Measurements from ENCODE around the gene PNMA6F. TPM values are rescaled to one million over a fixed set of nuclear protein-coding genes. Genes with fewer than 3 reads are reported as not detected.

The PNMA6F gene
- not detected in 2 replicates for total RNA-seq

GRCh38 chrX:153321381-153322124 lies at the start of gene PNMA6F:
Gene PNMA6F (minus strand): TSS chrX:153321767. CDS start chrX:153320674, 1,093 bp downstream.

DNA sequence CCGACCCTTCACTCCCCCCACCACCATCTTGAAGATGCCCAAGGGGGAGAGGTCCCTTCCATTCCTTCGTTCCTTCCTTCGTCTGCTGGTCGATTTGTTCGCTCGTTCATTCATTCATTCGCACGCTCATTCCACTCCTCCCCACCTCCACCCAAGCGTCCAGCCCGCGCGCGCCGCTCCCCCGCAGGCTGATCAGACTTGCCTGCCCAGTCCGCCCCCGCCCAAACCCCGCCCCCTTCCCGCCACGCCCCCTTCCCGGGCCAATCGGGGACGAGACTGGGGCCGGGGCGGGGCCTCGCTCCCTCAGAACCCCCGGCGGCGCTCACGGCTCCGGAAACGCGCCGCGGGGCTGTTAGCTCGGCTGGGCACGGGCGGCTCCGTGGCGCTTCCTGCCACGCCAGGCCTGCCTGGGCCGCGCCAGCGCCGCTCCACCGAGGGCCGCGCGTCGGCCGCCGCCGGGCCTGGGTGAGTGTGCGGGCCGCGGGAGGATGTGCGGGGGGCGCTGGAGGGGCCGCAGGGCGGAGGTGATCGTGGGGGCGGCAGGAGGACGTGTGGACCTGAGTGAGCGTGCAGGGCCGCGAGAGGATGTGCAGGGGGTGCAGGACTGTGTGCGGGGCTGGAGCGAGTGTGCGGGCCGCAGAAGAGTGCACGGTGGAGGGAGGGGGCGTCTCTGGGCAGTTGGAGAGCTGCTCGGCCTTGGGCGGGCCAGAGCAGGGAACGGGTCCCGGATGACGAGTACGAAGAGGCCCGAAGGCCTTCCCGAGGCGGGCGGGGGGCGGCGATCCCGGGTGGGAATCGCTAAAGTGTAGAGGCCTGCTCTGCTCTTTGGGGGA lies 12.5 kb upstream of the PNMA6F start, which contains the start of gene ZNF275:
TSS of gene ZNF275 (plus strand) at position 333 of the 833 bp plus-strand sequence. CDS start 2,527 bp downstream, outside the sequence.

Small RNA genes lying within 50 kb of the gene (small RNA-seq; reads per million reads assigned to genes)
- not detected for gene AC152007.1

Other genes starting within 250 kb of the PNMA6F start
- 0.54 and 0.65 TPM in 2 replicates for gene PNMA6A, start 249.3 kb downstream of the PNMA6F start, total RNA-seq
- gene MAGEA1, start 142.5 kb downstream of the PNMA6F start, total RNA-seq = not detected in 2 replicates
- gene ZNF275, start 12.4 kb upstream of the PNMA6F start, total RNA-seq = 10.2 and 10.7 TPM in 2 replicates
- gene PNMA6E, start 79.6 kb upstream of the PNMA6F start, total RNA-seq = not detected in 2 replicates
- gene ZFP92, start 89.7 kb upstream of the PNMA6F start, total RNA-seq = 0.13 and 0.22 TPM in 2 replicates
- 0.54 and 1.3 TPM in 2 replicates for gene TREX2, start 124.3 kb upstream of the PNMA6F start, total RNA-seq
- 11.0 and 13.7 TPM in 2 replicates for gene HAUS7, start 148.8 kb upstream of the PNMA6F start, total RNA-seq
- 116 and 154 TPM in 2 replicates for gene BGN, start 173.2 kb upstream of the PNMA6F start, total RNA-seq
- gene ATP2B3, start 195.9 kb upstream of the PNMA6F start, total RNA-seq = under 0.01 and 0.32 TPM in 2 replicates